ENCODE measurements around the gene ELL2. TPM values are rescaled to one million over a fixed set of nuclear protein-coding genes. Genes with fewer than 3 reads are reported as not detected.

The ELL2 gene
- total RNA-seq, 1 donor from 2014 or later = 14.2 TPM

DNA sequence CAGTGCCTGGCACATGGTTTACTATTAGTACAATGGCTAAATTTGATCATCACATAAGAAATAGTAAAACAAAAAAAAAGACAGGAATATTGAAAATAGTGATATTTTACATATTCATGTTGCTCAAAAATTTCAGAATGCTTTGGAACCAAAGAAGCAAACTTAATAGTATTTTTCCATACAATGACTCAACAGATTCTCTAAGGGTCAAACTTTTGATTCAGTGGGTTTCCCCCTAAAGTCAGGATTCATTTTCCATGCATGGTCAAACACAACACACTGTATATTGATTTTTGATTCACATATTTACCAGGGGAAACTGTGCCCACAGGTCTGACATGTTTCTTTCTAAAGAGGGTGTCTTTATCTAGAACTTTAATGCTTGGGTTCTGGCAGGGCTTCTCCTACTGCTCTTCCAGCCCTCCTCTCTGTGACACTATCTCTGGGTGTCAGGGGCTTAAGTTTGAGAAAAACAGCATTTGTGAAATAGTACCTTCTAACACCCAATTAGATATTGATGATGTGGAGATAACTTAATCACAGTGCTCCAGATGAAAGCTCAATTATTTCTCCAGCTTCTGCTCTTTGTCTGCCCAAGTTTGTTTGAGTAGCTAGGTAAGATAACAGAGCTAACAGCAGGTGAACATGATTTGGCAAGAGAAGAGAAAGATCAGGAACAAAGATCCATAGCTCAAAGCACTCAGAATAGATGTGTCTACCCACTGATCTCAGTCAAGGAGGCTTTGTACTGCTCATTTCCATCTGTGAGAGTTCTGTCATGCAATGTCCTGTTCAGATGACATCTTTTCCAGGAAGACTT lies 35.5 kb upstream of the ELL2 start:
- TF ChIP-seq EZH2 (IDR thresholded peaks at IDR 0.05) (no peak), EZH2phosphoT487 (IDR thresholded peaks at IDR 0.05) (no peak)
- TF ChIP-seq, protein P1, sequence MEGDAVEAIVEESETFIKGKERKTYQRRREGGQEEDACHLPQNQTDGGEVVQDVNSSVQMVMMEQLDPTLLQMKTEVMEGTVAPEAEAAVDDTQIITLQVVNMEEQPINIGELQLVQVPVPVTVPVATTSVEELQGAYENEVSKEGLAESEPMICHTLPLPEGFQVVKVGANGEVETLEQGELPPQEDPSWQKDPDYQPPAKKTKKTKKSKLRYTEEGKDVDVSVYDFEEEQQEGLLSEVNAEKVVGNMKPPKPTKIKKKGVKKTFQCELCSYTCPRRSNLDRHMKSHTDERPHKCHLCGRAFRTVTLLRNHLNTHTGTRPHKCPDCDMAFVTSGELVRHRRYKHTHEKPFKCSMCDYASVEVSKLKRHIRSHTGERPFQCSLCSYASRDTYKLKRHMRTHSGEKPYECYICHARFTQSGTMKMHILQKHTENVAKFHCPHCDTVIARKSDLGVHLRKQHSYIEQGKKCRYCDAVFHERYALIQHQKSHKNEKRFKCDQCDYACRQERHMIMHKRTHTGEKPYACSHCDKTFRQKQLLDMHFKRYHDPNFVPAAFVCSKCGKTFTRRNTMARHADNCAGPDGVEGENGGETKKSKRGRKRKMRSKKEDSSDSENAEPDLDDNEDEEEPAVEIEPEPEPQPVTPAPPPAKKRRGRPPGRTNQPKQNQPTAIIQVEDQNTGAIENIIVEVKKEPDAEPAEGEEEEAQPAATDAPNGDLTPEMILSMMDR (IDR thresholded peaks at IDR 0.05) = no peak
- H2AFZ ChIP-seq (replicated peaks) = no peak overlapping the region
- H3K4me1 ChIP-seq = no peaks in the 10 kb centered on the region
- no peak overlapping the region for H3K4me2 ChIP-seq
- no peak overlapping the region for H3K4me3 ChIP-seq
- Mint-ChIP-seq H3K4me1 (peaks cover 4% of the 10 kb centered on the region), H3K9me3 (no peaks in the 10 kb centered on the region), H3K27me3 (ENCODE audit: insufficient read depth, low read depth) (peaks cover 6% of the 10 kb centered on the region), H3K36me3 (no peaks in the 10 kb centered on the region), H3K4me3 (no peak overlapping the region), H3K27ac (no peak overlapping the region)
- no peaks in the 10 kb centered on the region for H3K79me2 ChIP-seq (ENCODE audit: low read depth)
- no peak overlapping the region for H3K27ac ChIP-seq
- no peak overlapping the region for H3K9ac ChIP-seq
- H3K27me3 ChIP-seq = no peaks in the 10 kb centered on the region
- H3F3A ChIP-seq (ENCODE audit: low read depth) = no peaks in the 10 kb centered on the region
- no peaks in the 10 kb centered on the region for H3K36me3 ChIP-seq
- H3K9me3 ChIP-seq (ENCODE audit: low read depth) = peaks cover 3% of the 10 kb centered on the region
- DNase-seq (ENCODE audit: low spot score) = no peak
- no peaks in the 10 kb centered on the region for H4K20me1 ChIP-seq (ENCODE audit: low read depth)

DNA sequence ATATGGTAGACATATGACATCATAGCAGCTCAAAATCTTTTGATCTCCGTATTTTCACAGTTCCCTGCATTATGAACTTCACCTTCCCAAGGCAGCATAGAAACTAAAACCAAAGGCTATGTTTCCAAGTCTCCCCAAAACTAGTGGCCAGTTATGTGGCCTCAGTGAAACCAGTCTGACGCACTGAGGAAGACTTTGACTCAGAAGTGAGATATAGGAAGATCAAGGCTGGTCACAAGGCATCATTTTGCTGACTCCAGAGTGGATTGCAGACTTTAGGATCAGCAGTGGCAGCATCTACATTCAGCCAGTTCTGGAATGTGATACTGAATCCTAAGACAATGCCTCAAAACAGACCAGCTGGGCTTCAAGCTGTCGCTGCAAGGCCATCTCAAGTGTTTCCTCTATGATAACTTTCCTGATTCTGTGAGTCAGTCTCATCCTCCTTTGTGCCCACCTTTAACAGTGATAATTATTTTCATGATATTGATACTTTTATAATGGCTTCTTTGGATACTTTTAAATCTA lies 34.4 kb upstream of the ELL2 start:
- Histone ChIP-seq H3K36me3 (no peaks in the 10 kb centered on the region), H3F3A (ENCODE audit: low read depth) (no peaks in the 10 kb centered on the region), H2AFZ (replicated peaks) (no peak overlapping the region), H3K27ac (no peak overlapping the region), H3K4me2 (no peak overlapping the region), H3K27me3 (no peaks in the 10 kb centered on the region), H3K9ac (no peak overlapping the region), H3K79me2 (ENCODE audit: low read depth) (no peaks in the 10 kb centered on the region), H3K4me1 (no peaks in the 10 kb centered on the region), H3K9me3 (ENCODE audit: low read depth) (peaks cover 3% of the 10 kb centered on the region), H3K4me3 (no peak overlapping the region), H4K20me1 (ENCODE audit: low read depth) (no peaks in the 10 kb centered on the region)
- Mint-ChIP-seq H3K4me3 (no peak overlapping the region), H3K27me3 (ENCODE audit: insufficient read depth, low read depth) (peaks cover 6% of the 10 kb centered on the region), H3K4me1 (peaks cover 4% of the 10 kb centered on the region), H3K36me3 (no peaks in the 10 kb centered on the region), H3K27ac (no peak overlapping the region), H3K9me3 (no peaks in the 10 kb centered on the region)
- peak; percentile 13 for DNase-seq (ENCODE audit: low spot score)
- TF ChIP-seq, protein P1 (IDR thresholded peaks at IDR 0.05) = no peak
- TF ChIP-seq EZH2 (IDR thresholded peaks at IDR 0.05) (no peak), EZH2phosphoT487 (IDR thresholded peaks at IDR 0.05) (no peak)

DNA sequence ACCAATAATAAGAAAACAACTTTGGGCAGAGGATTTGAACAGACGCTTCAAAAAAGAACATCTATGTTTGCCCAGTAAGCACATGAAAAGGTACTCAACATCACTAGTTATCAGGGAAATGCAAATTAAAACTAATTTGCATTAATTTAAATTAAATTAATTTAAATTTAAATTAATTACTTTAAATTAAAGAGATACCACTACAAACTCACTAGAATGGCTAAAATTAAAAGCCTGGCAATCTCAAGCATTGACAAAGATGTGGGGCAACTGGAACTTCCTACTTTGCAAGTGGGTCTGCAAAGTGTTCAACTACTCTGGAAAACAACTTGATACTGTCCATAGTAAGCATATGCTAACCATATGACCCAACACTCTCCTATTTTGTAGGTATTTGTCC lies 32.1 kb upstream of the ELL2 start:
- peaks cover 4% of the 10 kb centered on the region for H3K4me1 Mint-ChIP-seq
- Histone ChIP-seq H3K9me3 (ENCODE audit: low read depth) (peaks cover 3% of the 10 kb centered on the region), H3K79me2 (ENCODE audit: low read depth) (no peaks in the 10 kb centered on the region), H3K27me3 (no peaks in the 10 kb centered on the region), H3K9ac (no peak overlapping the region), H3F3A (ENCODE audit: low read depth) (no peaks in the 10 kb centered on the region), H3K36me3 (no peaks in the 10 kb centered on the region), H3K4me2 (no peak overlapping the region), H4K20me1 (ENCODE audit: low read depth) (no peaks in the 10 kb centered on the region), H3K4me1 (no peaks in the 10 kb centered on the region), H2AFZ (replicated peaks) (no peak overlapping the region), H3K4me3 (no peak overlapping the region), H3K27ac (no peak overlapping the region)
- no peaks in the 10 kb centered on the region for H3K36me3 Mint-ChIP-seq
- no peaks in the 10 kb centered on the region for H3K9me3 Mint-ChIP-seq
- H3K4me3 Mint-ChIP-seq = no peak overlapping the region
- no peak overlapping the region for H3K27ac Mint-ChIP-seq
- DNase-seq (ENCODE audit: low spot score) = no peak
- H3K27me3 Mint-ChIP-seq (ENCODE audit: insufficient read depth, low read depth) = peaks cover 6% of the 10 kb centered on the region
- TF ChIP-seq EZH2phosphoT487 (IDR thresholded peaks at IDR 0.05) (no peak), EZH2 (IDR thresholded peaks at IDR 0.05) (no peak)
- TF ChIP-seq, protein P1 (IDR thresholded peaks at IDR 0.05) = no peak

All from neural progenitor cell (in vitro differentiated cells).